D721Med (cell line): Measurements from ENCODE around the gene E4F1.
"Not testable (repeated sequence)": the region's sequence is repeated elsewhere in the genome, so short reads cannot be mapped to it uniquely, and the experiment has no call there.

Experiments used
- DNase-seq: peaks from one replicate; pipeline ENCODE4 v3.0.0; 2011; ENCODE audit warnings: low spot score; ENCODE audit not compliant: insufficient read length
- FAIRE-seq: peaks from 2 replicates; lab custom pipeline; 2011; peaks lifted over from hg19 to GRCh38; lab: Jason Lieb, UNC
- CTCF ChIP-seq: IDR thresholded peaks from 2 replicates; pipeline ENCODE4 v1.5.1; 2012; ENCODE audit warnings: mild to moderate bottlenecking, control low read depth; ENCODE audit not compliant: insufficient read depth; ENCODE audit errors: missing control alignments

Gene E4F1

GRCh38 chr16:2199621-2200139, 23.7 kb upstream of the E4F1 start:
- TF ChIP-seq CTCF, result no peak
- DNase-seq (no peak), FAIRE-seq (no peak)

- TF ChIP-seq CTCF, result no peak
- no peak for FAIRE-seq
- no peak for DNase-seq
Measured at GRCh38 chr16:2200313-2200712, 23.1 kb upstream of the E4F1 start.

- FAIRE-seq, result not testable (repeated sequence)
Measured at GRCh38 chr16:2203119-2203688, 20.2 kb upstream of the E4F1 start.

GRCh38 chr16:2204416-2205103, 18.8 kb upstream of the E4F1 start:
- FAIRE-seq (no peak), DNase-seq (no peak)
- TF ChIP-seq CTCF, result no peak

More at GRCh38 chr16:2203119-2203688, 20.2 kb upstream of the E4F1 start:
- DNase-seq, result not testable (repeated sequence)

- DNase-seq (peak; percentile 98), FAIRE-seq (no peak)
- no peak for TF ChIP-seq CTCF
Measured at GRCh38 chr16:2205104-2205966, 18.1 kb upstream of the E4F1 start, which contains the start of gene MLST8. Gene MLST8 (plus strand): TSS chr16:2205454. CDS start chr16:2206086, 632 bp downstream.

GRCh38 chr16:2205967-2206313, 17.5 kb upstream of the E4F1 start:
- TF ChIP-seq CTCF, result no peak
- FAIRE-seq, result no peak
- DNase-seq, result peak; percentile 62

- no peak for FAIRE-seq
- DNase-seq, result no peak
- no peak for TF ChIP-seq CTCF
Measured at GRCh38 chr16:2206420-2206779, 17.0 kb upstream of the E4F1 start.
